HepG2 (cell line): ENCODE results near the gene ATP11A. TPM values are rescaled to one million over a fixed set of nuclear protein-coding genes. Genes with fewer than 3 reads are reported as not detected.
A peak's percentile ranks its signal among the peaks of the same experiment; 100 is the strongest.

Experiments
- CBFB ChIP-seq: sonication (generic); formaldehyde crosslinking; IDR thresholded peaks from 2 replicates; pipeline ENCODE4 v1.4.0; 2020; ENCODE audit warnings: missing genetic modification reagents
- EZH2 ChIP-seq: conservative IDR thresholded peaks from 2 replicates; pipeline ENCODE4 v1.6.1; 2012; ENCODE audit warnings: mild to moderate bottlenecking, low read depth, low read length, moderate library complexity
- HMGA1 ChIP-seq: sonication (generic); formaldehyde crosslinking; conservative IDR thresholded peaks from 2 replicates; pipeline ENCODE4 v1.4.0; 2020; ENCODE audit warnings: missing genetic modification reagents
- HOXD1 ChIP-seq: sonication (generic); formaldehyde crosslinking; IDR thresholded peaks from 2 replicates; pipeline ENCODE4 v1.5.0; 2020; ENCODE audit warnings: missing genetic modification reagents
- KLF16 ChIP-seq, 2 experiments: sonication (generic) in 1 of 2; formaldehyde crosslinking in 1 of 2; IDR thresholded peaks; 2 replicates each; pipeline versions ENCODE4 v1.6.1 to v1.8.0; 2016 to 2023; ENCODE audit warnings: missing genetic modification reagents in 2 of 2, missing compliant biosample characterization in 1 of 2
- MXD4 ChIP-seq: IDR thresholded peaks from 2 replicates; pipeline ENCODE4 v1.6.1; 2016; ENCODE audit warnings: mild to moderate bottlenecking, missing biosample characterization, missing genetic modification reagents
- NFYC ChIP-seq: IDR thresholded peaks from 2 replicates; pipeline ENCODE4 v1.6.1; 2016; ENCODE audit warnings: missing genetic modification reagents, missing compliant biosample characterization
- SNRNP70 ChIP-seq: fragments of 200-400 bp; formaldehyde crosslinking; IDR thresholded peaks from 2 replicates; pipeline ENCODE4 v1.6.1; 2017; ENCODE audit warnings: mild to moderate bottlenecking, low read depth, low read length, moderate library complexity
- YEATS4 ChIP-seq: sonication (generic); formaldehyde crosslinking; IDR thresholded peaks from 2 replicates; pipeline ENCODE4 v1.4.0; 2020; ENCODE audit warnings: missing genetic modification reagents, borderline replicate concordance
- ZC3H13 ChIP-seq: sonication (generic); formaldehyde crosslinking; IDR thresholded peaks from 2 replicates; pipeline ENCODE4 v1.8.1; 2023; ENCODE audit warnings: mild to moderate bottlenecking, missing genetic modification reagents, moderate library complexity
- ZNF20 ChIP-seq: sonication (generic); formaldehyde crosslinking; IDR thresholded peaks from 2 replicates; pipeline ENCODE4 v1.4.0; 2020; ENCODE audit warnings: mild to moderate bottlenecking, moderate library complexity, missing genetic modification reagents
- polyA plus RNA-seq, 8 experiments: library from polyadenylated mRNA; depleted of rRNA in 3 of 8; stranded (reverse) in 7 of 8; unstranded in 1 of 8; fragments of >200 nt; fragmentation: Illumina TruSeq in 4 of 8; extraction: Trizol in 4 of 8; gene quantifications; 2 replicates each; pipeline versions ENCODE4 v1.2.1 to v1.2.3, GENCODE V29; 2011 to 2016; ENCODE audit warnings: low read depth in 4 of 8, missing spikeins in 1 of 8, mixed read lengths in 1 of 8; ENCODE audit not compliant: insufficient read depth in 1 of 8
- total RNA-seq, 5 experiments: library from RNA; depleted of rRNA; stranded (reverse); fragments of >200 nt; fragmentation: Illumina TruSeq; extraction: Trizol; gene quantifications; 2 replicates each; pipeline ENCODE4 v1.2.3, GENCODE V29; 2016; ENCODE audit warnings: low read depth in 1 of 5
- TF ChIP-seq, protein P1 (sequence below): sonication (generic); formaldehyde crosslinking; IDR thresholded peaks from 2 replicates; pipeline ENCODE4 v1.4.0; 2020; ENCODE audit warnings: mild to moderate bottlenecking, low read depth, missing genetic modification reagents
- TF ChIP-seq, protein P2 (sequence below): sonication (generic); formaldehyde crosslinking; IDR thresholded peaks from 2 replicates; pipeline ENCODE4 v1.4.0; 2020; ENCODE audit warnings: low read depth, missing genetic modification reagents
- TF ChIP-seq, protein P3 (sequence below): sonication (generic); formaldehyde crosslinking; IDR thresholded peaks from 2 replicates; pipeline ENCODE4 v1.8.0; 2022; ENCODE audit warnings: mild to moderate bottlenecking, missing genetic modification reagents, moderate library complexity
- TF ChIP-seq, protein P4 (sequence below): sonication (generic); formaldehyde crosslinking; IDR thresholded peaks from 2 replicates; pipeline ENCODE4 v1.4.0; 2020; ENCODE audit warnings: missing genetic modification reagents

ATP11A gene
- total and polyA plus RNA-seq, 2 of the 13 experiments (the other 11 are each of a cell fraction or from before 2014, with no cell fraction given), result 18.4 to 20.1 TPM

DNA sequence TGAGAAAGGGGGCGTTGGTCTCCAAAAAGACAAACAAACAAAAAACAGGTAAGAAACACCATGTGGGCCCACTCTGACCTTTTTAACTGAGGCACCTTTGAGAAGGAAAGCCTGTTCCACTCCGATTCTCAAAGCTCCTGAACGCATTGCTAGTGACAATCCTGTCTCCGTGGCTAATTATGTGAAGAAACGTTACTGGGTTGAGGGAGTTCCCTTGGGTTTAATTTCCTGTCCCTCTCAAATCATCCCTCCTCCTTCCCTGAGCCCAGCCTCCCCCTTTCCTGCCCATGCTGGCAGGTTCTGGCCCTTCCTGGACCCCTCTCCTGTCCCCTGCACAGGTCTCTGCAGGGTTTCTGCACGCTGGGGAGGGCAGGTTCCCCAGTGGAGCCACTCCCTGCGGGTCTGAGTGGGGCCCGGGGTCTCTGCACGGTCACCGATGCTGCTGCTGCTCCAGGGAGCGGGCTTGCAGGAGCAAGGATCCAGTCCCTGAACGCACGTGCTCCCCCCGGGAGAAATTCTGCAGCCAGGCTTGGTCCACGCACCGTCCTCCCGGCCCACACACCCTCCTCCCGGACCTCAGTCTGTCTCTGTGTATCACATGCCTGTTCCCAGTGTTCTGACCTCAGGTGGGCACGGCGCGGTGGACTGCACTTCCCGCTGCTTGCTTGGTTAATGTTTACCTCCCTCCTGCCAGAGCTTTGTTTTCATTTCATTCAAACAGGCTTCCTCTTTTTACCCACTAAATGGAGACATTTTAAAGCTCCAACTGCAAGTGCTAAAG lies 202.8 kb downstream of the ATP11A start (continued):
- TF ChIP-seq, protein P1, sequence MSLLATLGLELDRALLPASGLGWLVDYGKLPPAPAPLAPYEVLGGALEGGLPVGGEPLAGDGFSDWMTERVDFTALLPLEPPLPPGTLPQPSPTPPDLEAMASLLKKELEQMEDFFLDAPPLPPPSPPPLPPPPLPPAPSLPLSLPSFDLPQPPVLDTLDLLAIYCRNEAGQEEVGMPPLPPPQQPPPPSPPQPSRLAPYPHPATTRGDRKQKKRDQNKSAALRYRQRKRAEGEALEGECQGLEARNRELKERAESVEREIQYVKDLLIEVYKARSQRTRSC (CRISPR knock-in tag), result no peak
- TF ChIP-seq, protein P2, sequence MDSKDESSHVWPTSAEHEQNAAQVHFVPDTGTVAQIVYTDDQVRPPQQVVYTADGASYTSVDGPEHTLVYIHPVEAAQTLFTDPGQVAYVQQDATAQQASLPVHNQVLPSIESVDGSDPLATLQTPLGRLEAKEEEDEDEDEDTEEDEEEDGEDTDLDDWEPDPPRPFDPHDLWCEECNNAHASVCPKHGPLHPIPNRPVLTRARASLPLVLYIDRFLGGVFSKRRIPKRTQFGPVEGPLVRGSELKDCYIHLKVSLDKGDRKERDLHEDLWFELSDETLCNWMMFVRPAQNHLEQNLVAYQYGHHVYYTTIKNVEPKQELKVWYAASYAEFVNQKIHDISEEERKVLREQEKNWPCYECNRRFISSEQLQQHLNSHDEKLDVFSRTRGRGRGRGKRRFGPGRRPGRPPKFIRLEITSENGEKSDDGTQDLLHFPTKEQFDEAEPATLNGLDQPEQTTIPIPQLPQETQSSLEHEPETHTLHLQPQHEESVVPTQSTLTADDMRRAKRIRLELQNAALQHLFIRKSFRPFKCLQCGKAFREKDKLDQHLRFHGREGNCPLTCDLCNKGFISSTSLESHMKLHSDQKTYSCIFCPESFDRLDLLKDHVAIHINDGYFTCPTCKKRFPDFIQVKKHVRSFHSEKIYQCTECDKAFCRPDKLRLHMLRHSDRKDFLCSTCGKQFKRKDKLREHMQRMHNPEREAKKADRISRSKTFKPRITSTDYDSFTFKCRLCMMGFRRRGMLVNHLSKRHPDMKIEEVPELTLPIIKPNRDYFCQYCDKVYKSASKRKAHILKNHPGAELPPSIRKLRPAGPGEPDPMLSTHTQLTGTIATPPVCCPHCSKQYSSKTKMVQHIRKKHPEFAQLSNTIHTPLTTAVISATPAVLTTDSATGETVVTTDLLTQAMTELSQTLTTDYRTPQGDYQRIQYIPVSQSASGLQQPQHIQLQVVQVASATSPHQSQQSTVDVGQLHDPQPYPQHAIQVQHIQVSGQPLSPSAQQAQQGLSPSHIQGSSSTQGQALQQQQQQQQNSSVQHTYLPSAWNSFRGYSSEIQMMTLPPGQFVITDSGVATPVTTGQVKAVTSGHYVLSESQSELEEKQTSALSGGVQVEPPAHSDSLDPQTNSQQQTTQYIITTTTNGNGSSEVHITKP, result 0 out of 2 replicates have a peak, but pooled peaks have one; percentile 30
- TF ChIP-seq KLF16 (CRISPR knock-in tag; IDR thresholded peaks at IDR 0.05), result no peak; a peak in 1 of 4 replicates
- no peak for TF ChIP-seq HMGA1 (CRISPR knock-in tag)
- TF ChIP-seq YEATS4 (CRISPR knock-in tag), result no peak
- TF ChIP-seq, protein P3, sequence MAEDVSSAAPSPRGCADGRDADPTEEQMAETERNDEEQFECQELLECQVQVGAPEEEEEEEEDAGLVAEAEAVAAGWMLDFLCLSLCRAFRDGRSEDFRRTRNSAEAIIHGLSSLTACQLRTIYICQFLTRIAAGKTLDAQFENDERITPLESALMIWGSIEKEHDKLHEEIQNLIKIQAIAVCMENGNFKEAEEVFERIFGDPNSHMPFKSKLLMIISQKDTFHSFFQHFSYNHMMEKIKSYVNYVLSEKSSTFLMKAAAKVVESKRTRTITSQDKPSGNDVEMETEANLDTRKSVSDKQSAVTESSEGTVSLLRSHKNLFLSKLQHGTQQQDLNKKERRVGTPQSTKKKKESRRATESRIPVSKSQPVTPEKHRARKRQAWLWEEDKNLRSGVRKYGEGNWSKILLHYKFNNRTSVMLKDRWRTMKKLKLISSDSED (CRISPR knock-in tag), result no peak
- TF ChIP-seq ZNF20 (CRISPR knock-in tag), result no peak
- TF ChIP-seq ZC3H13 (CRISPR knock-in tag), result no peak
- no peak; the same call in 1 of the 2 replicates for TF ChIP-seq MXD4
- TF ChIP-seq SNRNP70, result no peak
- no peak for TF ChIP-seq CBFB (CRISPR knock-in tag)
- no peak for TF ChIP-seq NFYC
- no peak; the same call in 1 of the 2 replicates for TF ChIP-seq HOXD1 (CRISPR knock-in tag)
- TF ChIP-seq, protein P4, sequence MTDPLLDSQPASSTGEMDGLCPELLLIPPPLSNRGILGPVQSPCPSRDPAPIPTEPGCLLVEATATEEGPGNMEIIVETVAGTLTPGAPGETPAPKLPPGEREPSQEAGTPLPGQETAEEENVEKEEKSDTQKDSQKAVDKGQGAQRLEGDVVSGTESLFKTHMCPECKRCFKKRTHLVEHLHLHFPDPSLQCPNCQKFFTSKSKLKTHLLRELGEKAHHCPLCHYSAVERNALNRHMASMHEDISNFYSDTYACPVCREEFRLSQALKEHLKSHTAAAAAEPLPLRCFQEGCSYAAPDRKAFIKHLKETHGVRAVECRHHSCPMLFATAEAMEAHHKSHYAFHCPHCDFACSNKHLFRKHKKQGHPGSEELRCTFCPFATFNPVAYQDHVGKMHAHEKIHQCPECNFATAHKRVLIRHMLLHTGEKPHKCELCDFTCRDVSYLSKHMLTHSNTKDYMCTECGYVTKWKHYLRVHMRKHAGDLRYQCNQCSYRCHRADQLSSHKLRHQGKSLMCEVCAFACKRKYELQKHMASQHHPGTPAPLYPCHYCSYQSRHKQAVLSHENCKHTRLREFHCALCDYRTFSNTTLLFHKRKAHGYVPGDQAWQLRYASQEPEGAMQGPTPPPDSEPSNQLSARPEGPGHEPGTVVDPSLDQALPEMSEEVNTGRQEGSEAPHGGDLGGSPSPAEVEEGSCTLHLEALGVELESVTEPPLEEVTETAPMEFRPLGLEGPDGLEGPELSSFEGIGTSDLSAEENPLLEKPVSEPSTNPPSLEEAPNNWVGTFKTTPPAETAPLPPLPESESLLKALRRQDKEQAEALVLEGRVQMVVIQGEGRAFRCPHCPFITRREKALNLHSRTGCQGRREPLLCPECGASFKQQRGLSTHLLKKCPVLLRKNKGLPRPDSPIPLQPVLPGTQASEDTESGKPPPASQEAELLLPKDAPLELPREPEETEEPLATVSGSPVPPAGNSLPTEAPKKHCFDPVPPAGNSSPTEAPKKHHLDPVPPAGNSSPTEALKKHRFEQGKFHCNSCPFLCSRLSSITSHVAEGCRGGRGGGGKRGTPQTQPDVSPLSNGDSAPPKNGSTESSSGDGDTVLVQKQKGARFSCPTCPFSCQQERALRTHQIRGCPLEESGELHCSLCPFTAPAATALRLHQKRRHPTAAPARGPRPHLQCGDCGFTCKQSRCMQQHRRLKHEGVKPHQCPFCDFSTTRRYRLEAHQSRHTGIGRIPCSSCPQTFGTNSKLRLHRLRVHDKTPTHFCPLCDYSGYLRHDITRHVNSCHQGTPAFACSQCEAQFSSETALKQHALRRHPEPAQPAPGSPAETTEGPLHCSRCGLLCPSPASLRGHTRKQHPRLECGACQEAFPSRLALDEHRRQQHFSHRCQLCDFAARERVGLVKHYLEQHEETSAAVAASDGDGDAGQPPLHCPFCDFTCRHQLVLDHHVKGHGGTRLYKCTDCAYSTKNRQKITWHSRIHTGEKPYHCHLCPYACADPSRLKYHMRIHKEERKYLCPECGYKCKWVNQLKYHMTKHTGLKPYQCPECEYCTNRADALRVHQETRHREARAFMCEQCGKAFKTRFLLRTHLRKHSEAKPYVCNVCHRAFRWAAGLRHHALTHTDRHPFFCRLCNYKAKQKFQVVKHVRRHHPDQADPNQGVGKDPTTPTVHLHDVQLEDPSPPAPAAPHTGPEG (CRISPR knock-in tag), result 0 out of 2 replicates have a peak, but pooled peaks have one; percentile 40
- no peak for TF ChIP-seq EZH2
